ENCODE measurements around the gene NTM.

Gene NTM

GRCh38 chr11:131766637-131767036, 396.2 kb downstream of the NTM start:
- DNase-seq (ENCODE audit: low read depth in 2 of 2), result no peak

GRCh38 chr11:131767421-131767820, 397.0 kb downstream of the NTM start:
- DNase-seq (ENCODE audit: low read depth in 2 of 2), result no peak

DNA sequence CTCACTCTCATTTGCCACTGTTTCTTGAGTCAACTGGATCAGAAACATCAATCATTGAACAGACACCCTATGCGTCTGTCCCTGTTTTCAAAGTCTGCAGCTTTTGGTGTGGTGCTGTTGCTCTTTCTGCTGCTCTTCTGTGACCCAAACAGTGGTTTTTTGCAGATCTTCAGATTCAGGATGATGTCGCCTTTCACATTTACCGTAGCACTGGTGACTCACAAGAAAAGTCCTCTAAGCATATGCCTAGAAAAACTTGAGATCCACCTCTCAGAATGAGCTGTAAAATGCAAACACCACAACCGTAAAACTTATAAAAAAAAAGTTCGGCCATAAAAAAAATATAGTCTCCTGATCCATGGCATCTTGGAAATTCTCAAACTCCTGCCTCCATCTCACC, 400.4 kb downstream of the NTM start:
- no peak for DNase-seq (ENCODE audit: low read depth in 2 of 2)

DNA sequence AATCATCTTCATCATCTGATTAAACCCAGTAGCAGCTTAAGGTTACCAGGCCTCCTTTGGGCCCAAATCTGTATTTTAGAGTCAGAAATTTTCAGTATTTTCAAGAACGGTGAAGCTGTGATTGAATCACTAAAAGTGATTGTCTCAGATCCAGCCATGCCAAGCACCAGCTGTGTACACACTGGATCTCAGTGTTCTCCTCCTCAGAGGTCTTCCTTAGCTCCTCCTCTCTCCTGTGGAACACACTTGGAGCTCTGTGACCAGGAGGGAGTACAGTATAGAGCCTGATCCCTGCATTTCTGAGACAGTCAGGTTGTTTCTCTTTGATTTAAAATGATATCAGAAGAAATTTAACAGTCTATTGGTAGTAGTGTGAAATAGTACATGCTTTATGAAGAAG, 401.1 kb downstream of the NTM start:
- no peak for DNase-seq (ENCODE audit: low read depth in 2 of 2)

- no peak for DNase-seq (ENCODE audit: low read depth in 2 of 2)
Observed at GRCh38 chr11:131773626-131774025, 403.2 kb downstream of the NTM start.

- no peak for DNase-seq (ENCODE audit: low read depth in 2 of 2)
Observed at GRCh38 chr11:131776211-131776610, 405.8 kb downstream of the NTM start.

DNA sequence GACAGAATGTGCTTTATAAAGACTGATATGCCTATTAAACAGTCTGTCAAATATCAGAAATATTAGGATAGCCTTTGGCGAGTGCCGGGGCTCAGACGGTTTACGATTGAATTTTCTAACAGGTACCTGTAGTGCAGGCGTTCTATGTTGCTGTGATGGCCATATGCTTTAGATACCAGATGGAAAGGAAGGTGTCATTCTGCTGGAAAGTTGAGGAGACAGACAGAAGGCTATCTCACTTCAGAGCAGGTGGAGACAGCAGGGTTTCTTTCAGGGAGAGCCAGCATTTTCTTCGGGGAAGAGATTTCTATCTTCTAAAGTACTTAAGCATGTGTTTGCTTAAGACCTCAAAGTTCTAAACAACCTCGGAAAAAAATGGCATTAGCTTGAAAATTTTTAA, 415.4 kb downstream of the NTM start:
- no peak for DNase-seq (ENCODE audit: low read depth in 2 of 2)

- no peak for DNase-seq (ENCODE audit: low read depth in 2 of 2)
Observed at GRCh38 chr11:131787119-131787518, 416.7 kb downstream of the NTM start.

GRCh38 chr11:131790586-131790985, 420.2 kb downstream of the NTM start:
- no peak for DNase-seq (ENCODE audit: low read depth in 2 of 2)

DNA sequence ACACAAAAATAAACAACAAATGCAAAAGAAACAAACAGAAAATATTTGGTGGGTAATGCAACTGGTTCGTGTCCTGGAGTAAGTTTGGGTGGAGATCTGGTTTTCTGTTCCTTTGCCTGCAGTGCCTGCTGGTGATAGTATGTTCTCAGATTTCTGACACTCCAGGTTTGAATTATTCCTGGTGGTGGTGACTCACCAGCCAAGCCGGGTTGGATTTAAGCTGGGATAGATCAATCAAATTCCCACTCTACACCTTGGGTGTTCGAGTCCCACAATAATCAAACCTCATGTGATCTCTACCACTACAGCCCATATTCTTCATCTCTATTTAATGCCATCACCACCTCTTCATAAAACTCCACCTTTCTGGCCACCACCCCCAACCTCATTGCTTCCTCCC, 421.8 kb downstream of the NTM start:
- no peak for DNase-seq (ENCODE audit: low read depth in 2 of 2)

- DNase-seq (ENCODE audit: low read depth in 2 of 2), result no peak
Observed at GRCh38 chr11:131796089-131796488, 425.7 kb downstream of the NTM start.

- DNase-seq (ENCODE audit: low read depth in 2 of 2), result no peak
Observed at GRCh38 chr11:131796541-131796940, 426.1 kb downstream of the NTM start.

- DNase-seq (ENCODE audit: low read depth in 2 of 2), result no peak
Observed at GRCh38 chr11:131800452-131800851, 430.0 kb downstream of the NTM start.

DNA sequence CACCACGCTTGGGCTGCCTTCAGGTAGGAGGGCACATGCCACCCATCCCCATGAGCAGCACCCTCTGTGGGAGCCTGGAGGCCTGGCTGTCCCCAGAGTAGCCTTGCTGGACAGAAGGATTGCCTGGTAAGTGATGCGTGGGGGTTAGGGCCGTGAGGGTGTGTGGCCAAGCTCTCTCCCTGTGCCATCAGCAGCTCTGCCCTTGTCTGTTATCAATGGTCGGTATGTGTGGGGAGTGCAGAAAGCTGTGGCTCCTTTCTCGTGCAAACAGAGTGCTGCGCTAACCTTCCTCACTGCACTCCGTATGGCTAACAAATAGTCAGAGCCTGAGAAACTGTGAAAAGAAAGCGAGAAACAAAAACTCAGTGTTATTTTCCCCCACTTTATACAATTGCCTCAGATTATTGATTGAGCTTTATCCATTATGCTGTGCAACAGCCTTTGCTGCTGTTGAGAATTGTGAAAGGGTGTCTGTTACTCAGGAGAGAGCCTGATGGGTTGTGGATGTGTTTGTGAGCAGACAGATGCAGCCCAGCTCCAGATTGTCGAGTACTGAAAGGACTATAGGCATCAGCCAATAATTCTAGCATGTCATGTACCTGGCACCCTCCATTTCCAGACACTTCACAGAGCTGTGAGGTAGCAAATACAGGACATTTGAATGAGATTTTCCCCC, 432.2 kb downstream of the NTM start:
- DNase-seq (ENCODE audit: low read depth in 2 of 2), result no peak

DNA sequence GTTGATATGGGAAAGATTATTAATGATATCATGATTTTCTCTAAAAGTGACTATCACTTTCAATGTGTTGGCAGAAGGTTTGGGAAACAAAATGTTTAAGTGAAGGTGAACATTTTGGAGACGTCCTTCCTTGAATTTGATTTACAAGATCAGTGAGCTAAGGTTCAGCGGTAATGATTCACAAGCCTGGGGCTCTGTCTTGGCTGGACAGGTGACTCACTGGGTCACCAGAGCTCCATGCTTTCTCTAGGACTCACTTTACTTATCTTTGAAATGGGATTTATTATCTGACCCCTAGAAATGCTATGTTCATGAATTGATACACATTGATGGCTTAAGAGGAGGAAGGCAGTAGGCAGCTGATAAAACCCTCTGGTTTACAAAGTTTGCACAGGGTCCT, 437.5 kb downstream of the NTM start:
- no peak for DNase-seq (ENCODE audit: low read depth in 2 of 2)

DNA sequence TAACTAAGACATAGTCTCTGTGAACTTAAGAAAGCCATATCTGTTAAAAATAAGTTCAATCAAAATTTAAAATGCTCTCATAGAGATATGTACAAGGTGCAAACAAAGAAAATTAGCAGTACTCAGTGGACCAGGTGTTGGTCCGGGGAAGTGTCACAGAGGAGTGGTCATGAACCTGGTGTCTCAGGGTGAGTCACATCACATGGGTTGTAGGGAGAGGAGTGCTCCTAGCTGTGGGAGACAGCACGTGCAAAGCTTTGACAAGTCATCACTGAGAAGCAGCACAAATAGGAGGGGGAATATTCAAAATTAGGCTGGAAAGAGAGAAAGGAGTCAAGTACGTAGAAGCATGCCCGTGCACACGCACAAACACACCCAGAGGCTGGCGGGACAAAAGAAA, 438.1 kb downstream of the NTM start:
- DNase-seq (ENCODE audit: low read depth in 2 of 2), result no peak

DNA sequence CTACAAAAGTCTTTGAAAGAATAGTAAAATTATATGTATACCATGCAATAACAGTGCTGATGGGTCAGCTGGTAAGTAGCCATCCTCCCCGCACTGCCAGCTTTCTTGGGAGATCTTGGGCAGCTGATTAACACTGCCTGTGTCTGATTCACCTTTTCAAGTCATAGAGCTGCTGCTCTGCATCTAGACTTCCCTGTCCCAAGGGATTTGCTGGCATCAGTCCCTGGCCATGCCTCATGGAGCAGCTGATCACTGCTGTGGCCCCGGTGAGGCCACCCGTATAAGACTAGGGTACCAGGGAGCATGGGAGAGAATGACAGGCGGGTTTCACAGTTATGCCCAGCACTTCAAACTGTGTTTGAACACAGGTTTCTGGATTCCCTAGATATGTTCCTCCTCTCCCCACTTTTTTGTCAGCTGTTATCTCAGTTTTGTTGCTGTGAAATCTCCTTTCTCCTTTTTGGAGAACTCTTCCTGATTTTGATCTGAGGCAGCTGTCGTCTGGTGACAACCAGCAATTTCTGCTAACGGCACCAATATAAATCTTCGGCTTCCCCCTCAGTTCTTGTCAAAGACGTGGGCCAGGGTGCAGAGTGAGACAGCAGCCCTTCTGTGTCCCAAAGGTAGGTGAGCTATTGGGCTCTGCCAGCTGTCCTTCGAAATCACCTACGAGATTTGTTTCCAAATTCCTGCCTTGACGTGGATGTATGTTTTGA, 438.9 kb downstream of the NTM start:
- DNase-seq (ENCODE audit: low read depth in 2 of 2), result no peak

- DNase-seq (ENCODE audit: low read depth in 2 of 2), result no peak
Observed at GRCh38 chr11:131810541-131810940, 440.1 kb downstream of the NTM start.

DNA sequence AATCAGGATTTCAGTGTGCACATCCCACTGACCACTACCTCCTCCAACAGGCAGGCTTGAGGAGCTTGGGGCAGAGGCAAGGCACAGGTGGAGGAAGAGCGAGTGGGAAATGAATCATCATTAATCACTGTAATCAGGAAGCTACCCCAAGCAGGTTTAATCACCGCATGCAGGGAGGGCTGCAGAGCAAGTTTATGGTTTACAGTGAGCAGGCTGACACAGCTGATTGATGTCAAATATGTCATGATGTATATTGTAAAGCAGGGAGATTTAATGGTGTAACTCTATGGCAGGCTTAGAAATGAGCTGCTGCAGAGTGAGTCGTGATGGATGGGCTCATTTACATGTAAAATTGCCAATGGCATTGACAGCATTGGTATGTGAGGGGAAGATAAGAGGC, 441.0 kb downstream of the NTM start:
- DNase-seq (ENCODE audit: low read depth in 2 of 2), result no peak

DNA sequence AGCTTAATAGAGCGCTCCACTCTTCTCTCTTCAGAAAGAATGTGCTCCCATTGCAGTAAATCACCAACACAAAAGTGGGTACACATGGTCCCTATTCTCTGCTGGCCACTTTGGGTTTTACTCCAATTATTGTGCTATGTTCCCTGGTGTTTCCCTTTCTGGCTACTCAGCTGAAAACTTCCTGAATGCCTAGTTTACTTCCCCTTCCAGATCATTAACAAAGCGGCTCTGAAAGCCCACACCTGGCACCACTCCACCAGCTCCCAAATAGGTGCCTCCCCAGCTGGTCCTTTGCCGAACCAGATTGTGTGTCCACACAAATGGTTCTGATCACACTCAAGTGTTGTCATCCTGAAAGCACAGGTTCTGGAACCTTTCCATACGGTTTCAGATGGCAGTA, 443.7 kb downstream of the NTM start:
- no peak for DNase-seq (ENCODE audit: low read depth in 2 of 2)

- DNase-seq (ENCODE audit: low read depth in 2 of 2), result no peak
Observed at GRCh38 chr11:131815590-131815989, 445.2 kb downstream of the NTM start.

DNA sequence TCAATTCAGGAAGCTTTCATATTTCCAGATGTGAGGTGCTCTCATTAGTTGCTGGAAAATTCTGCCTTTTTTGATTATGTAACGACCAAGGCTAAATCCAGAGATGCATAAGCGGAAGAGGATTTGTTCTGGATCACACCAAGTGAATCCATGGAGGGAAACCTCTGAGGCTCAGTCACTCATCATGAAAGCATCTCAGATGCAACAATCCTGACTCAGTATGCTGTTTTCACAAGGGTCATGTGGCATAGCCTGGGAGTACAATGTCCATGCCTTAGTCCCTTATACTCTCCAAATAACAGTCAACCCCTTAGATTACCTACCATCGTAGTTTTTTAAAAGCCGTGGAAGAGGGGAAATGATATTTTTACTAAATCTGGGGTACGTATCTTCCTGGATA, 445.6 kb downstream of the NTM start:
- no peak for DNase-seq (ENCODE audit: low read depth in 2 of 2)

DNA sequence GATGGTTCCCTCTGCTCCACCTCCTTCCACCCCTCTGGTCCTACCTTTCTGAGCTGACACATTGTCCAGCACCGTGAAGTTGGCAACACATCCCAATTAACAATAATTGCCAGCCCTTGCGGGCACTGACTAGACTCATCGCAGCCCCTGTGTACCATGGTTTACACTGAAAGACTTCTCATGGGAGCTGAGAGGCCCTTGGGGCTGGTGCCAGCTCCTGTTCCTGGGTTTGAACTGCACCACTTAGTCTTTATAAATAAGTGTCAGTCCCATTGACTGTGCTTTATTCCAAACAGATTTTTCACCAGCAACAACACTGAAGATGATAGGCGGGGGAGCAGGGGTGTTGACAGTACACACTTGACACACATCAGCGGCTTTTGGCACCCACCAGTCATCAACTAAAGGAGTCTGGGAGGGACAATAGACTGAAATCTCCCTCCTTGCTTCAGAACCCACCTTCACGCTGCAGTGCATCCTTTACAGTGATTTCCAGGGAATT, 447.3 kb downstream of the NTM start:
- no peak for DNase-seq (ENCODE audit: low read depth in 2 of 2)

- DNase-seq (ENCODE audit: low read depth in 2 of 2), result no peak
Observed at GRCh38 chr11:131819865-131820264, 449.4 kb downstream of the NTM start.
